ENCODE data around the gene SCFD2. TPM values are rescaled to one million over a fixed set of nuclear protein-coding genes. Genes with fewer than 3 reads are reported as not detected.

The SCFD2 gene
- total and polyA plus RNA-seq, 5 donors from 2014 or later = 15.0 to 23.9 (median 16.3) TPM

DNA sequence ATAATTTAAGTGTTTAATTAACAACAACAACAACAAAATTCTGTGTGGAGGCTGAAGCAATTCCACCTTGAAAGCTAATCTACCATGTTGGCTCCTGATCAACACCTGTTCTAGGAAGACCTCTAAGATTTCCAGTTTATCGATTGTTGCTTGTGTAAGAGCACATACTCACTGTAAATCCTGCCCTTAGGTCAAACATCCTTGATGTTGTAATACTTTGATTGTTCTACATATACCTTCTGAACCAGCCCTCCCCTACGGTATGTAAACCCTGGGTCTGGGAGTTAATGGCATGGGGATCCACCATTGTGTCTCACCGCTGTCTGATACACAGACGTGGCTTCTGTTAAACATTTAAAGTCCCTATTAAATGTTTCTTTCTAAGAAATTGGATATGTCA, 430.5 kb downstream of the SCFD2 start:
- H3K9me3 ChIP-seq (ENCODE audit: control insufficient read depth in 2 of 2, low read length in 2 of 2) = no peaks in the 10 kb centered on the region
- H3K4me1 ChIP-seq (ENCODE audit: control insufficient read depth, insufficient read depth, low read length, poor library complexity, severe bottlenecking) = no peaks in the 10 kb centered on the region
- Mint-ChIP-seq H3K36me3 (peaks cover 23% of the 10 kb centered on the region), H3K4me3 (no peak overlapping the region), H3K4me1 (peaks cover 0 to 3% (median under 1%) of the 10 kb centered on the region in 4 donors), H3K9me3 (peaks cover 0 to 2% (median 0%) of the 10 kb centered on the region in 7 donors), H3K27ac (no peak overlapping the region), H3K27me3 (no peaks in the 10 kb centered on the region)
- no peaks in the 10 kb centered on the region for H3K36me3 ChIP-seq (ENCODE audit: control insufficient read depth, insufficient read depth, low read length)
- no peak overlapping the region for H3K4me3 ChIP-seq (ENCODE audit: low read depth, low read length)
- ATAC-seq (ENCODE audit: low read depth in 2 of 2) (no peak), DNase-seq (no peak)
- H3K27ac ChIP-seq (ENCODE audit: insufficient read depth, low read length, poor library complexity, severe bottlenecking) = no peak overlapping the region
- no peaks in the 10 kb centered on the region for H3K27me3 ChIP-seq (ENCODE audit: control insufficient read depth, insufficient read depth, low read length)

- no peak overlapping the region for H3K4me3 ChIP-seq (ENCODE audit: low read depth, low read length)
- no peak overlapping the region for H3K27ac Mint-ChIP-seq
- no peak overlapping the region for H3K4me3 Mint-ChIP-seq
- DNase-seq = no peak
- H3K36me3 Mint-ChIP-seq = peaks cover 23% of the 10 kb centered on the region
- H3K9me3 Mint-ChIP-seq = peaks cover 0 to 2% (median 0%) of the 10 kb centered on the region in 7 donors
- H3K27me3 Mint-ChIP-seq = no peaks in the 10 kb centered on the region
- no peak for ATAC-seq (ENCODE audit: low read depth in 2 of 2)
- H3K27me3 ChIP-seq (ENCODE audit: control insufficient read depth, insufficient read depth, low read length) = no peaks in the 10 kb centered on the region
- H3K27ac ChIP-seq (ENCODE audit: insufficient read depth, low read length, poor library complexity, severe bottlenecking) = no peak overlapping the region
- peaks cover 0 to 3% (median under 1%) of the 10 kb centered on the region in 4 donors for H3K4me1 Mint-ChIP-seq
- H3K4me1 ChIP-seq (ENCODE audit: control insufficient read depth, insufficient read depth, low read length, poor library complexity, severe bottlenecking) = no peaks in the 10 kb centered on the region
- H3K36me3 ChIP-seq (ENCODE audit: control insufficient read depth, insufficient read depth, low read length) = no peaks in the 10 kb centered on the region
- no peaks in the 10 kb centered on the region for H3K9me3 ChIP-seq (ENCODE audit: control insufficient read depth in 2 of 2, low read length in 2 of 2)
Observed at GRCh38 chr4:52933738-52934137, 432.1 kb downstream of the SCFD2 start.

DNA sequence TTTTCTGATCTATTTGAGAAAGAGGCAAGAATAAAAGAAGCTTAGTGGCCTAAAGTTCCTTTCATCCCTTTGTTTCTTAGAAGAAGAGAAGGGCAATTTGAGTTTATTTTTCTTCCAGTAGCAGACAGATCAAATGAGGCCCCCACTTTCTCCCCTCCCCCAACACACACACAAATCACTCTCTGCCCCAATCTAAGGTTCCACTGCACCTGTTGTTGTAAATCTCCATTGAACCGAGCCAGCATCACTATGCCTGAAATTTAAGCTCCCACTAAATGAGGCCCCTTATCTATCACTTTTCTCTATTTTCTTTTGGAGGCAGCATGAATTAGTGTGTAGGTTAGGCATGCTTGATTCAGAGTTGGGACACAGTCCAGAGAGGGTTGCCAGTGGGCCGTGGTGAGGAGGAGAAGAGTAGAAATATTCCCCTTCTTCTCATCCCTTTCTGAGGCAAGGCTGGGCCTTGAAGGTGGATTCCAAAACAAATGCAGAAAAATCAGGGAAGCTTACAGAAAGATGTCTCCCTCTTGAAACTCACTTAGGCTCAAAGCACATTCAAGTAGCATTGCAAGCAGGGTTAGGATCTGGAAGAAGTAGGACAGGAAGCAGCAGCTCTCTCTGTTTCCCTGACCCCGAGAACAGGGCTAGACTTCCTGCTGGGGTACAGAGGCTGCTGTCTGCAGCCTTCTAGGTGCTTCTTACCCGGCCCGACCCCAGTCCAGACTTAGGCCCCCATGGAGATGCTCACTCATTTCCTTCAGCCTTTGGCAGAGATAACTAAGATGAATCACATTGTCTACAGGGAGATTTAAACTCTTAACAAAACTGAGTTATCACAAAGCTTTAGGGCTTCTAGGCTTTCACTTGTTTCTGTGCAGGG, 433.0 kb downstream of the SCFD2 start:
- H3K27ac ChIP-seq (ENCODE audit: insufficient read depth, low read length, poor library complexity, severe bottlenecking) = no peak overlapping the region
- Mint-ChIP-seq H3K36me3 (peaks cover 27% of the 10 kb centered on the region), H3K27me3 (no peaks in the 10 kb centered on the region), H3K4me3 (no peak overlapping the region), H3K4me1 (peaks cover 0 to 3% (median under 1%) of the 10 kb centered on the region in 4 donors), H3K9me3 (peaks cover 0 to 2% (median 0%) of the 10 kb centered on the region in 7 donors), H3K27ac (peak overlapping the region in 1 of 3 donors; percentile 66)
- no peaks in the 10 kb centered on the region for H3K27me3 ChIP-seq (ENCODE audit: control insufficient read depth, insufficient read depth, low read length)
- H3K9me3 ChIP-seq (ENCODE audit: control insufficient read depth in 2 of 2, low read length in 2 of 2) = no peaks in the 10 kb centered on the region
- H3K36me3 ChIP-seq (ENCODE audit: control insufficient read depth, insufficient read depth, low read length) = no peaks in the 10 kb centered on the region
- no peaks in the 10 kb centered on the region for H3K4me1 ChIP-seq (ENCODE audit: control insufficient read depth, insufficient read depth, low read length, poor library complexity, severe bottlenecking)
- DNase-seq (no peak), ATAC-seq (ENCODE audit: low read depth in 2 of 2) (no peak)
- H3K4me3 ChIP-seq (ENCODE audit: low read depth, low read length) = no peak overlapping the region

- no peaks in the 10 kb centered on the region for H3K27me3 ChIP-seq (ENCODE audit: control insufficient read depth, insufficient read depth, low read length)
- H3K27me3 Mint-ChIP-seq = no peaks in the 10 kb centered on the region
- ATAC-seq (ENCODE audit: low read depth in 2 of 2) = no peak
- no peak overlapping the region for H3K4me3 Mint-ChIP-seq
- H3K27ac ChIP-seq (ENCODE audit: insufficient read depth, low read length, poor library complexity, severe bottlenecking) = no peak overlapping the region
- H3K36me3 Mint-ChIP-seq = peaks cover 18% of the 10 kb centered on the region
- peaks cover 0 to 2% (median 0%) of the 10 kb centered on the region in 7 donors for H3K9me3 Mint-ChIP-seq
- H3K36me3 ChIP-seq (ENCODE audit: control insufficient read depth, insufficient read depth, low read length) = no peaks in the 10 kb centered on the region
- DNase-seq = no peak
- no peak overlapping the region for H3K4me3 ChIP-seq (ENCODE audit: low read depth, low read length)
- H3K4me1 ChIP-seq (ENCODE audit: control insufficient read depth, insufficient read depth, low read length, poor library complexity, severe bottlenecking) = no peaks in the 10 kb centered on the region
- H3K27ac Mint-ChIP-seq = no peak overlapping the region
- peaks cover 0 to 3% (median 0%) of the 10 kb centered on the region in 4 donors for H3K4me1 Mint-ChIP-seq
- H3K9me3 ChIP-seq (ENCODE audit: control insufficient read depth in 2 of 2, low read length in 2 of 2) = no peaks in the 10 kb centered on the region
Observed at GRCh38 chr4:52931243-52931642, 434.6 kb downstream of the SCFD2 start.

DNA sequence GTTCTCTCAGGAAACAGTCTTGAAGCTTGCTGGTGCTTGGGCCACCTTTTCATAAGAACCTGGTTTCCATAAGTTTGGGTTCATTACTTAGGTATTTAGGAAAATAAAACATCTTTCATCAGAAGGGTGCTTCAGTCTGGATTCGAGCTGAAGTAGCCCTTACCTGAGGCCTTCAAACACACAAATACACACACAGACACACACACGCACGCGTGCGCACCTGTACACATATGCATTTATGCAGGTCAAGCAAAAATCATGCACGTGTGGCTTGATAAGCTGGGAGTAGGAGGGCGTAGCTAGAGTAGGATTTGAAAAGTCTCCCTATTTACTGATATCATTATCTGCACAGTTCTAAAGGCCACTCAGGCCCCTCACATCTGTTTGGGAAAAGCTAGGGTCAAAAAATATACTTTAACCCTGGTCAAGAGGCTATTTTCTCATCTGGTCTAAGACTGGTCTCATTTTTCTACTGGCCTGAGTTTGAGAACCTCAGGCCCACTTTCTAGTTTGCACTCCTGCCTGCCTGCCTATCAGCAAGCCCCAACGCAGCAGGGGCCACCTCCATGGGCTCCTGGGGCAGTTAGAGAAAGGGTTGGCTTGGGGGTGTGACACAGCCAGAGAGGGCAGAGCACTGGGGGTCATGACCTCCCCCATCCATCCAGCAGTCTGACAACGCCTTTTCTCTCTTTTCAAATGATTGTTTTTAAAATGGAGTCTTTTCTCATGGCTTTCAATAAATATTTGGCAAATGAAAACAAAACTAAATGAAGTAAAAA, 439.5 kb downstream of the SCFD2 start:
- DNase-seq = no peak
- no peak for ATAC-seq (ENCODE audit: low read depth in 2 of 2)
- H3K27ac ChIP-seq (ENCODE audit: insufficient read depth, low read length, poor library complexity, severe bottlenecking) = no peak overlapping the region
- H3K27ac Mint-ChIP-seq = no peak overlapping the region
- H3K36me3 ChIP-seq (ENCODE audit: control insufficient read depth, insufficient read depth, low read length) = no peaks in the 10 kb centered on the region
- no peaks in the 10 kb centered on the region for H3K4me1 Mint-ChIP-seq
- H3K27me3 ChIP-seq (ENCODE audit: control insufficient read depth, insufficient read depth, low read length) = no peaks in the 10 kb centered on the region
- peaks cover 4% of the 10 kb centered on the region for H3K36me3 Mint-ChIP-seq
- H3K4me3 Mint-ChIP-seq = no peak overlapping the region
- H3K27me3 Mint-ChIP-seq = no peaks in the 10 kb centered on the region
- H3K4me1 ChIP-seq (ENCODE audit: control insufficient read depth, insufficient read depth, low read length, poor library complexity, severe bottlenecking) = no peaks in the 10 kb centered on the region
- no peaks in the 10 kb centered on the region for H3K9me3 ChIP-seq (ENCODE audit: control insufficient read depth in 2 of 2, low read length in 2 of 2)
- peaks cover 0 to 2% (median 0%) of the 10 kb centered on the region in 7 donors for H3K9me3 Mint-ChIP-seq
- no peak overlapping the region for H3K4me3 ChIP-seq (ENCODE audit: low read depth, low read length)

DNA sequence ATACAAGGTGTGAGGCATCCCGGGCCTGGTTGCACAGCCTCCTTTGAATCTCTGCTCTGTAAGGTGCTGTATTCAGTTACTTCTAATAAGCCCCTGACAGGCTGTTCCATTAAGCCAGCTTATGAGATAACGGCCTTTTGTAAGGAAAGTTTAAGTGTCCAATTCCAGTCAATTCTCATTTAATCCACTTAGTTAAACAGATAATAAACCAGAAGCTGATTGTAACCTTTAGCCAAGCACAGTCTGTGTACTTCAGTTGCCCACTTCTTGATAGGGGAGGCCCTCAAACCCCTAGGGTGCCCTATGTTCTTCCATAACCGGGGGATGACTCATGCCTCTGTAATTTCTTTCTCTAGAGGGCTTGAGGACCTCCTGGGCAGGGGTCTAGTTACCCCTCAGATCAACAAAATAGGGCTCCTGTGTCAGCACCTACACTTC, 440.3 kb downstream of the SCFD2 start:
- Histone ChIP-seq H3K4me1 (ENCODE audit: control insufficient read depth, insufficient read depth, low read length, poor library complexity, severe bottlenecking) (no peaks in the 10 kb centered on the region), H3K27me3 (ENCODE audit: control insufficient read depth, insufficient read depth, low read length) (no peaks in the 10 kb centered on the region), H3K4me3 (ENCODE audit: low read depth, low read length) (no peak overlapping the region), H3K9me3 (ENCODE audit: control insufficient read depth in 2 of 2, low read length in 2 of 2) (no peaks in the 10 kb centered on the region), H3K36me3 (ENCODE audit: control insufficient read depth, insufficient read depth, low read length) (no peaks in the 10 kb centered on the region), H3K27ac (ENCODE audit: insufficient read depth, low read length, poor library complexity, severe bottlenecking) (no peak overlapping the region)
- Mint-ChIP-seq H3K36me3 (peaks cover 4% of the 10 kb centered on the region), H3K27ac (no peak overlapping the region), H3K27me3 (no peaks in the 10 kb centered on the region), H3K4me1 (no peaks in the 10 kb centered on the region), H3K4me3 (no peak overlapping the region), H3K9me3 (peaks cover 0 to 2% (median 0%) of the 10 kb centered on the region in 7 donors)
- ATAC-seq (ENCODE audit: low read depth in 2 of 2) = no peak
- no peak for DNase-seq

DNA sequence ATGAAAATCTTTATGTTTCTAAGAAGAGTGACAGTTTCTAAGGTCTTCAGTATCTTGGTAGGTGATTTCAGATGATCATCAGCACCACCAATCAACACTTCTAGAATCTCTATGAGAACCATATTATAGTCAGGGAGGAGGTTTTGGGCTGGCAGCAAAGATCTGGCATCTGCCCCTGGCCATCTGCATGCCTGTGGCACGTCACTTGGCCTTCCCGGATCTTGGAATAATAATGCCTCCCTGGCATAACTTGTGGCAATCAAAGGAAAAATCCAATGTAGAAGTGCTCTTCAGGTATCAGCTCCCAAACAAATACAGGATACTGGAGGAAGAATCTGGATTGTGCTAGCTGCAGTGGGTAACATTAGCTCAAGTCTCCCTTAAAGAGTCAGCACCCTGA, 446.4 kb downstream of the SCFD2 start:
- Histone ChIP-seq H3K36me3 (ENCODE audit: control insufficient read depth, insufficient read depth, low read length) (no peaks in the 10 kb centered on the region), H3K27ac (ENCODE audit: insufficient read depth, low read length, poor library complexity, severe bottlenecking) (no peak overlapping the region), H3K4me3 (ENCODE audit: low read depth, low read length) (no peak overlapping the region), H3K9me3 (ENCODE audit: control insufficient read depth in 2 of 2, low read length in 2 of 2) (no peaks in the 10 kb centered on the region), H3K4me1 (ENCODE audit: control insufficient read depth, insufficient read depth, low read length, poor library complexity, severe bottlenecking) (no peaks in the 10 kb centered on the region), H3K27me3 (ENCODE audit: control insufficient read depth, insufficient read depth, low read length) (no peaks in the 10 kb centered on the region)
- peaks cover 0 to 2% (median 0%) of the 10 kb centered on the region in 4 donors for H3K4me1 Mint-ChIP-seq
- peaks cover 0 to 2% (median 0%) of the 10 kb centered on the region in 7 donors for H3K9me3 Mint-ChIP-seq
- no peak for ATAC-seq (ENCODE audit: low read depth in 2 of 2)
- no peak overlapping the region for H3K4me3 Mint-ChIP-seq
- H3K27me3 Mint-ChIP-seq = no peaks in the 10 kb centered on the region
- no peak for DNase-seq
- H3K36me3 Mint-ChIP-seq = peaks cover 4% of the 10 kb centered on the region
- no peak overlapping the region for H3K27ac Mint-ChIP-seq

Data from CD4-positive, CD25-positive, alpha-beta regulatory T cell (primary cell).